HG02610 (cell line): ENCODE results near the gene METTL5.
"Not testable (repeated sequence)": the region's sequence is repeated elsewhere in the genome, so short reads cannot be mapped to it uniquely, and the experiment has no call there.

Experiments
- ATAC-seq: cut with Tn5 transposase; IDR thresholded peaks from one replicate; pipeline ENCODE4 v1.9.1; 2021; ENCODE audit warnings: mild to moderate bottlenecking, moderate library complexity; ENCODE audit not compliant: unreplicated experiment

The METTL5 gene

GRCh38 chr2:169824373-169825333 is at the start of gene METTL5:
TSS of gene METTL5 (minus strand) at chr2:169824905. CDS start at chr2:169824597, 308 bp downstream.
- peak; percentile 69 for ATAC-seq

GRCh38 chr2:169871994-169872393 is 47.3 kb upstream of the METTL5 start:
- no peak for ATAC-seq

- not testable (repeated sequence) for ATAC-seq
Measured at GRCh38 chr2:169871369-169871768, 46.7 kb upstream of the METTL5 start.

GRCh38 chr2:169868951-169869350 is 44.2 kb upstream of the METTL5 start:
- no peak for ATAC-seq

GRCh38 chr2:169867579-169867978 is 42.9 kb upstream of the METTL5 start:
- ATAC-seq: no peak

- not testable (repeated sequence) for ATAC-seq
Measured at GRCh38 chr2:169866230-169866629, 41.5 kb upstream of the METTL5 start.

GRCh38 chr2:169865492-169865891 is 40.8 kb upstream of the METTL5 start:
- no peak for ATAC-seq

GRCh38 chr2:169862816-169863215 is 38.1 kb upstream of the METTL5 start:
- no peak for ATAC-seq

GRCh38 chr2:169860149-169860548 is 35.4 kb upstream of the METTL5 start:
- ATAC-seq: no peak

- ATAC-seq: no peak
Measured at GRCh38 chr2:169859423-169859822, 34.7 kb upstream of the METTL5 start.

- ATAC-seq: not testable (repeated sequence)
Measured at GRCh38 chr2:169855281-169856258, 30.9 kb upstream of the METTL5 start.

- ATAC-seq: no peak
Measured at GRCh38 chr2:169853041-169853668, 28.4 kb upstream of the METTL5 start.

GRCh38 chr2:169849710-169850109 is 25.0 kb upstream of the METTL5 start:
- ATAC-seq: no peak

GRCh38 chr2:169848959-169849693 is 24.4 kb upstream of the METTL5 start:
- ATAC-seq: not testable (repeated sequence)

GRCh38 chr2:169845016-169845415 is 20.3 kb upstream of the METTL5 start:
- no peak for ATAC-seq

- ATAC-seq: not testable (repeated sequence)
Measured at GRCh38 chr2:169841625-169842024, 16.9 kb upstream of the METTL5 start.

- no peak for ATAC-seq
Measured at GRCh38 chr2:169840747-169841142, 16.0 kb upstream of the METTL5 start.

GRCh38 chr2:169839954-169840746 is 15.4 kb upstream of the METTL5 start:
- no peak for ATAC-seq

GRCh38 chr2:169838743-169839489 is 14.2 kb upstream of the METTL5 start:
- ATAC-seq: no peak
